Gastrocnemius medialis (tissue), 4 donors: ENCODE data around the gene TMEM161A.

Experiments used
- CTCF ChIP-seq, 5 experiments: fragments of 450-650 bp in 3 of 5; fragments of 200-600 bp in 2 of 5; sonication (generic) in 2 of 5; IDR thresholded peaks in 4 of 5; conservative IDR thresholded peaks in 1 of 5; 1 replicate in 4 of 5; 2 replicates in 1 of 5; pipeline ENCODE4 v1.5.1; 2016 to 2019; ENCODE audit warnings: antibody characterized with exemption in 5 of 5, mild to moderate bottlenecking in 3 of 5, moderate library complexity in 3 of 5
- POLR2A ChIP-seq, 2 donors: fragments of 450-650 bp; IDR thresholded peaks; one replicate each; pipeline ENCODE4 v1.6.1; 2017; ENCODE audit warnings: antibody characterized with exemption in 2 of 2, mild to moderate bottlenecking in 2 of 2, moderate library complexity in 2 of 2

GRCh38 chr19:19149435-19149834, 11.2 kb upstream of the TMEM161A start:
- TF ChIP-seq CTCF (IDR thresholded peaks at IDR 0.05 in 4 of 5, conservative IDR thresholded peaks at IDR 0.05 in 1 of 5) (no peak), POLR2A (IDR thresholded peaks at IDR 0.05) (no peak)
